ENCODE data around the gene KRT39. TPM values are rescaled to one million over a fixed set of nuclear protein-coding genes. Genes with fewer than 3 reads are reported as not detected.

The KRT39 gene
- total RNA-seq, 1 donor from 2014 or later: 2.4 TPM

DNA sequence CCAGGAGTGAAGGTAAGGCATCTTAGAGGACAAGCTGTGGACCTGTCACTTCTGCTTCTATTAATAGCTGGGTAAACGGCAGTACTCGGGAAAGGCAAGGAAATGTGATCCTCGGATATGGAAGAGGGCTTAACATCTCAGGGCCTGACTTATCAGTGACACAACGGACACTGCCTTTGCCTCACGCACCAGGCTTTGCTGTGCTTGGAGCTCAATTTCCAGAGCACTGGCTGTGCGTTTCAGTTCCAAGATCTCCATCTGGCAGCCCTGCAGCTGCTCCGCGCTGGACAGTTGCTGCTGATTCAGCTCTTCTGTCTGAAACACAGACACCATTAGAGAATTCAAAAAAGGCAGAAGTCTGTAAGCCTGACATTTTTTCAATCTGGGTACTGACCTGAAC lies 13.8 kb upstream of the KRT39 start:
- DNase-seq (ENCODE audit: low spot score): peak; percentile 86

DNA sequence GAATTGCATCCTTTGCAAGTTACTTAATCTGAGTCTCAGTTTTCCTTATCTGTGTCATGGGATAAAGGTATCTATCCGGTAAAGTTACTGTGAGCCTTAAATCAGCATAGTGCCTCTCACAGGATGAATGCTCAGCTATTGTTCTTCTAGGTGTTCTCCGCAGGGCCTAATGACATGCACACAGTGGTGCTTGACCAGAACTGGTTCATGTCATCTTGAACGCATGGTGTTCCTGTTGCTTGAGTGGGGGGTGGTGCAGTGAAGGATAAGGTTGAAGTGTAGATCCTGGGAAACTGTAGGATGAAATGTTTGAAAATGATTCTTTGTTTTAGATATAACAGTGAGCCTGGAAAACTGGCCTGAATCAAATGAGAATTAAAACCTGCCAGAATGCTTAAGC lies 13.4 kb upstream of the KRT39 start:
- DNase-seq (ENCODE audit: low spot score): no peak

DNA sequence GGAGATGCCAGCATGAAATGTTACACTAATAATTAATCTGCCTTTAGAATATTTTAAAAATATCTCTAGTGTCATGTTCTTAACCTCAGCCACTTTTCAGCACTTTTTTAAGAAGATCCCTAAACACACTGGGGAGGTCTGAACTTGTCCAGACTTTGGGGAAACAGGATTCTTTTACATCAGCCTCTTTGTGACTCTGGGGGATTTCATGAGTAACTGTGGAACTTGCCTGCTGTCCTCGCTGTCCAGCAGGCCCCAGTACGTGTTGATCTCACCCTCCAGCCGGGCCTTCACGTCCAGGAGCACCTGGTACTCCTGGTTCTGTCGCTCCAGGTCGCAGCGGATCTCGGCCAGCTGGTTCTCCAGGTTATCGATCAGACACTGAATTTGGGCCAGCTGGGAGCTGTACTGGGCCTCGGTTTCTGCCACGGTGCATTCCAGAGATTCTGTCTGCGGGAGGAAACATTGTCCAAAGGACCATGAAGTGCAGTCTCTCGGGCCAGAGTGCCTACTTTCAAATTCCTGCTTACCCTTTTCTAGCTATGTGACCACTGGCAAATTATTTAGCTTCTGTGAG lies 11.9 kb upstream of the KRT39 start:
- peak; percentile 26 for DNase-seq (ENCODE audit: low spot score)

DNA sequence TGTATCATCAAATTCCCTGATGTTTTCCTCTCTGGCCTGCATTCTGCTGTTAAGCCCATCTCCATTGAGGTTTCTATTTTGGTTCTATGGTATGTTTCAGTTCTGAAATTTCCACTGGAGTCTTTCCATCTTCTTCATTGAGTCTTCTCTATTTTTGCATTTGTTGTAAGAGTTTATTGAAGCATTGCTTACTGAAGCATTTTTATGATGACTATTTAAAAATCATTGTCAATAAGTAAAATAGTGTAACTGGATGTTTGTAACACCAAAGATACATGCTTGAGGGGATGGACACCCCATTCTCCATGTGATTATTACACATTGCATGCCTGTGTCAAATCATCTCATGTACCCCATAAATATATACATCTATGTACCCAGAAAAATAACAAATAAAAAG lies 8.8 kb upstream of the KRT39 start:
- no peak for DNase-seq (ENCODE audit: low spot score)

DNA sequence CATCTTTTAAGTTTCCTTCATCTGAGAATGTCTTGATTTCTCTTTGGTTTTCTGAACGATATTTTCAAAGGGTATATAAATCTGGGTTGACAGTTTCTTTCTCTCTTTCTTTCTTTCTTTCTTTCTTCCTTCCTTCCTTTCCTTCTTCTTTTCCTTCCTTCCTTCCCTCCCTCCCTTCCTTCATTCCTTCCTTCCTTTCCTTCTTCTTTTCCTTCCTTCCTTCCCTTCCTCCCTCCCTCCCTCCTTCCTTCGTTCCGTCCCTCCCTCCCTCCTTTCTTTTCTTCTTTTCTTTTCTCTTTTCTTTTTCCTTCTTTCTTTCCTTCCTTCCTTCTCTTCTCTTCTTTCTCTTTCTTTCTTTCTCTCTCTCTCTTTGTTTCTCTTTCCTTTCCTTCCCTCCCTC lies 7.6 kb upstream of the KRT39 start:
- no peak for DNase-seq (ENCODE audit: low spot score)

DNA sequence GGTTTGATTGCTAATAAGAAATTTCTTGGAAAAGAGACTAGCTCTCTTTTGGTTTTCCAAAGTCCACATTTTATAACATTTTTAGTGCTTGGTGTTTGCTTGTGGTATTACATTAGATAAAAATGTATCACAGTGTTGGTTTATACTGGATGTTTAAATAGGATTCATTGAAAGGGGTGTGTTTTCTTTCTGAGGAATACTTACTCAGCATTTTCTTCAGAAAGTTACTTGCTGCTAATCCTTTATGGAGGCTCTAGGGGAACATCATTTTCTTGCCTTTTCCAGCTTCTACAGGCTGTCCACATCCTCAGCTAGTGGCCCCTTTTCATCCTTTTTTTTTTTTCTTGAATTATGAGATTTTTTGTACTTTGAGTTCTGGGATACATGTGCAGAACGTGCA lies 834 bp upstream of the KRT39 start:
- DNase-seq (ENCODE audit: low spot score): peak; percentile 24

DNA sequence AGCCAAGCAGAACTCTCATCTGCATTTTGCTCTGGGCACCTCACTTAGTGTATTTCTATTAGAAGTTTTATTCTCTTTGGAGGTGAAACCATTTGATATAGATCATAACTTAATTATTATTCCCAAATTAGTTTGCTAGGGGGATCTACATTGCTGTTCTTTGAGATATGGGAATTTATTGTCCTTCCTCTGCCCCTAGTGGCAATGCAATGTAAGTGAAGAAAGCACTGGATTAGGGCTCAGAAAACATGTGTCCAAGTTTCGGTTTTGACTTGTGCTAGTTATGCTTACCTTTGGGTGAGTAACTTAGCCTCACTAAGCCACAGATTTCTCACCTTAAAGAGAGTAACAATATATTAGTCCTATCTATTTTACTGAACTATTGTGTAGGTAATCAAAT lies 2.9 kb downstream of the KRT39 start:
- DNase-seq (ENCODE audit: low spot score): no peak

DNA sequence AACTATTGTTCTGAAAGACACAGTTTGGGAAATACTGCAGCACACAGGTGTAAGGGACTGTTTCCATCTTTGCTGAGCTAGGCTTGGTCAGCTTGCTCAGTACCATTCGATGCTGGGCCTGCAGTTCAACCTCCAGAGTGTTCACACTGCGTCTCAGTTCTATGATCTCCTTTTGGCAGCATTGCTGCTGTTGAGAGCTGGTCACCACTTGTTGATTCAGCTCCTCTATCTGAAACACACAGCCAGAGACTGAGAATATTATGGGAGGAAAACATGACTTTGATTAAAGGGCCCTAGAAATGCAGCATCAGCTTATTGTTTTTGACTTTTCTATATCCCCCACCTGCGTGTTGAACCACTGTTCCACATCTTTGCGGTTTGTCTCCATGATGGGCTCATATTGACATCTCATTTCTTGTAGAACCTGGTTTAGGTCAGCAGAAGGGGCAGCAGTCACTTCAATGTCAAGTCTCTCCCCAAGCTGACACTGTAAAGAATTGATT lies 4.6 kb downstream of the KRT39 start:
- DNase-seq (ENCODE audit: low spot score): no peak

DNA sequence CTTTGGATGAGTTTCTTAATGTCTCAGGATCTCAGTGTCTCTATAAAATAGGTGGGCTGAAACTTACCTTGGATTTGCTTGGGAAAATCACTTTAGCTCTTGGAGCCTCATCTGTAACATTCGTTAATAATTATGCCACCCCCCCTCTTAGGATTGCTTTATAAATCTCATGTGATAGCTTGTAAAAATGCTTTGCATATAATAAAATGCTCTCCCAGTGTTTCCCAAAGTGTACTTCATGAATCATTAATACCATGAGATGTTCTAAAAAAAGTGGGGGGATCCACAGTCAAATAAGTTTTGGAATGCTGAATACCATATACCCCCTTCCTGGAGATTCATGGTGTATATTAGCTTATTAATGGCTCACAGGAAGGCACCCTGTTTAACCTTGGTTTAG lies 5.2 kb downstream of the KRT39 start:
- DNase-seq (ENCODE audit: low spot score): no peak

DNA sequence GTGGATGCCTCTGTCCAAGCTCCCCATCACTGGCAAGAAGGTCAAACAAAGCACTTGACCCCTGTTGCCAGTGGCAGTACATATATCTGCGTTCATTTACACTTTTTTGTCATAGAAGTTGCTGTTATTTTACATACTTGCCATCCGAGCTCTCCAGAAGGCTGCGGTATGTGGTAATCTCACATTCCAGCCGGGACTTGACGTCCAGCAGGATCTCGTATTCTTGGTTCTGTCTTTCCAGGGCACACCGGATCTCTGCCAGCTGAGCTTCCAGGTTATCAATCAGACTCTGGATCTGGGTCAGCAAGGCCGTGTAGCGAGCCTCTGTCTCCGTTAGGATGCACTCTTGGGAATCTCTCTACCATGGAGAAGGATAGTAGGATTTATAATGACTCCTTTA lies 6.6 kb downstream of the KRT39 start:
- peak; percentile 53 for DNase-seq (ENCODE audit: low spot score)

DNA sequence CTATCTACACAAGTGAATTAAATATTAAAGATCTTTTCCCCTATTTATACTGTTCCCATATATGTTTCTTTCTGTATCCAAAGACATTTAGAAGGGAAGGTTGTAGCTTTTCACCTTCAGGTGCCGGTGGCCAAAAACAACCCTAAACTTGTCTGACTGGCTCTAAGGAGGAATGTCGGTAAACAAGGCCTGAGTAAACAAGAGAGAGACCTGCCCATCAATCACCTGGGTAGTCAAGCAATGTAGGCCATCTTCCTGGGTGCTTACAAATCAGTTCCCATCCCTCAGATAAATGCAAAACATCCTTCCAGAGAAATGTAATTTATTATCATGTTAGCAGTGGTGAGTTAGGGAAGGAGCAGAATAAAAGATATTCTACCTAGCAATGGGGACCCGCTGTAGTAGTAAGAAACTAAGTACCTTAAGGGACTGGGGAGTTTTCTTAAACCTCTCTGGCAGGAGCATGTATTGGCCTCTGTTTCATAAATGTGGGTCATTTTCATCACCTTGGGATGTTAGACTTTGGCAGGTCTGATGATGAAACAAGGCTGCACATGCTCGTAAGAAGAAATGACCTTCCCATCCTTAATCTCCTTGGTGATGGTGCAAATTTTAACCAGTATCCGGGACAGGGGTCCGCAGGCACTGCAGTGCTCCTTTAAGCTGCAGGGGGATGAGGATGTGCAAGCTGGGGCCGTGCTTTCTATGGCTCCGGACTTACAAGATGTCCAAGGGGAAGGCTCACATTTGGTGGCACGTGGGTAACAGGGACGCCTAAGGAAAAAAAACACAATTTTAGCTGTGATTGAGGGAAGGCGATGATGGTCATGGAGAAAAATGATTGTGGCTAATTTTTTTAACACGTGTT lies 8.4 kb downstream of the KRT39 start:
- no peak for DNase-seq (ENCODE audit: low spot score)

DNA sequence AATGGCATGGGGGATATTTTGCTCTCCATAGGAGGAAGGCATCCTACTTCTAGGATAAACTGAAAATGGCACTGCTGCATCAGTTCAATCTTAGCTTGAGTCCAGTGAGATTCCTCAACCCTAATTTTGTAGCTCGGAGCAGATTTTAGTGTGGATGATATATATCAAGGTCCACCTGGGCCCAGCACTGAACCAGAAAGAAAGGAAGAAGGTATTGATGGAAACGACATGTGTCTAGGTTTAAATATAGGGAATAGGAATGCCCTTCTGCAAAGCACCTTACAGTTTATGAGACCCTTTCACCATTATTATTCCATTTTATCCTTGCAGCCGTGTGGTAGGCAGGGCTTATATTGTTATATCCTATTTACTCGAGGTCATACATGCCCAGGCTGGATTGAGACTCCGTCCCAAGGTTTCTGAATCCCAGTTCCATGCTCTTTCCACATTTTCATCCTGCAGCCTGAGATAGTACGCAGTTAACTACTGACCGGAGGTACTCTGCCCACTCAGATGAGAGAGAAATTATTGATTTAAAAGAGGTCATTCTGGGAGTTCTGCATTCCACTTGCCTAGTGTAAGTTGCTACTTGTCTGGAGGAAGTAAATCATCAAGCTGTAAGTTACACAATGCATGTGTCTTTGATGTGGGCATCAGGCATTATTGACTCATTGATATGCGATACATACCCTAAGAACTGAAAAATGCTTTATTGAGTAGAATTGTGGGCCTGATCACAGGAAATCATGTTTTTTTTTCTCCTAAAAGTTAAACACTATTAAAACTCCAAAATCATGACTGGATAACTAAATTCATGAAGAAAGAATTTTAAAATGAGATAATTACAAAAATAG lies 10.1 kb downstream of the KRT39 start:
- peak; percentile 64 for DNase-seq (ENCODE audit: low spot score)

DNA sequence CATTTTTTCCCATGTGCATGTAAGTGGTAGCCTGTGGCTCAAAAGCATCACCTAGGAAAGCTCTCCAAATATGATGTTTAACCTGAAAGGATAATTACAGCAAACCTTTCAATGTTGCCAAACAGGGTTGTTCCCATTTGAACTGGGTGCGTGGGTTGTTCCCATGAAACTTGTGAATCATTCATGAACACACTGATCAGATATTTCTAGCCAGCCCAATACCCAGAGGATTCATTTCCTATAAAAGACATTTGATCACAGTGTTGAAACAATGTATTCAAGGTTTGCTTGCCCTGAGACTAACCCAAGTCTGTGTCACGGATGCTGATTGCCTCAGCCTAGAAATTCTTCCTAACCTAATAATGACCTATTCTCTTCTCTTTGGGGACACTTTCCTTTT lies 12.9 kb downstream of the KRT39 start:
- DNase-seq (ENCODE audit: low spot score): peak; percentile 20

DNA sequence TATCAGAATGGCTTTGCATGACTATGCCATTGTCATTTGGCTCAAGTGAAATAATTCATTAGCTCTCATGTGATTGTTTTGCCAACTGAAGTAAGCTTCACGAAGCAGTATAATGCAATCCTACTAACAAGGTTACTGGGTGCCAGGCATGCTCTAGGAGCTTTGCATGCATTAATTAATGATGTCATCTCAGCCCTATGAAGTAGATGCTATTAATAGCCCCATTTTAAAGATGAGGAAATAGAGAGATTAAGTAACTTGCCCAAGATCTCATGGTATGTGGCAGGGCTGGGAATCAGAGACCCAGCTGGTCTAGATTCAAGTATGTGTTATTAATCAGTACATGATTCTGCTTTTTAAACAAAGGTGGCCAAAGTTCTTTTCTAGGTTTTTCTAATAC lies 14.1 kb downstream of the KRT39 start:
- DNase-seq (ENCODE audit: low spot score): no peak

DNA sequence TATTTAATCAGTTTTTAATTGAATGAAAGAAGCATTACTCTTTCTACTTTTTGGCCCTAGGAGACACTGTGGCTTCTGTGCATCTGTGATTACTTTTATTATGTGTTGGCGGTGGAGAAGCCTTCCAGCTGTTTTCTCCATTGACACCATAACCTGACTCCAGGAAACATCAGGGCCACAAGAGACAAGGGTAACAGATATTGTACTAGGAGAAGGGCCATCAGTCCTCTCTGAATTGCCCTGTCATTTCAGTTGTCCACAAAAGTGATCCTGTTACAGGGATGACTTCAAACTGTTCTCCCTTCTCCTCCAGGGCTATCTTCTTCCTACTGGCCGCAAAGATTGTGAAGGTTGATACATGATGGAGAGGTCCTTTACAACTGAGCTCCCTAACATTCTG lies 14.6 kb downstream of the KRT39 start:
- DNase-seq (ENCODE audit: low spot score): no peak

DNA sequence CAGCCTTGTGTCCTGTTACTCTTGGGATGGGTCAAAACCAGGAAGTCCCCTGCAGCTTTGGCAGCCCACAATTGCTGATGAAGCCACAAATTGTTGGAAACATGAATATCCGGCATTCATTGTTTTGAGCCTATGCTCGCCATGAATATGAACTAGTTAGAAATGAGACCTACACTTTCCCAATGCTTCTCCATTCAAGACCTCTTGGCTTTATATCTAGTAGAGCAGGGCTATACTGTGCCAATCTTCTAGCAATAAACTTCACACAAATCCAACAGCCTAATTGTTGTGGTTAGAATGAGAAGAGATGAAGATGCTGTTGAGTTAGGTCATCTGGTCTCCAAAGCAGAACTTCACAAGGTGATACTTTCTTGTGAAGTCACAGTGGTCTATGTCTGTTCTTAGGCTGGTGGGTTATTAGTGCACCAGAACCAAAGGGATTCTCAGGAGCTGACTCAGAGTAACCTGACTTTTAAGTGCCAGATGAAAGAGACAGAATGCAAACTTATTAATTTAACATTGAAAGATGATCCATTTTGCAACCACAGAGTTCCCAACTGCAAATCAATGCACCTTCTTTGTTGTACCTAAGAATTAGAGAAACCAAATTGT lies 15.6 kb downstream of the KRT39 start:
- no peak for DNase-seq (ENCODE audit: low spot score)

DNA sequence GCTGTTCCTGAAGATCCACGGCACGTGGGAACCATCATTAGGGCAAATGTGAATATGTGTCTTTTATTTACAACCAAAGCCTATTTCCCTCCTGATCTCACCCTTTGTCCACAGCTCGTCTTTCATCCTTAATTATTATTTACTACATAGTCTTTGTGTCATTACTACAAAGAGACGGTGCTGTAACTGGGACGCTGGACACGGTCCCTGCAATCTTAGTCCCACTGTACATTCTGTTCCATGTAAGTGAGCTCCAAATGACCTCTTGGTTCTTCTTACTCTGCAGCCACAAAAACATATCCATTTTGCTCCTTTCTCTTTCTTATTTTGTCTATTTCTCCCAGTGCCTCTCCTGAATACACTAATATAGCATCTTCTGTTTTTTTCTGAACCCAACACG lies 16.6 kb downstream of the KRT39 start:
- no peak for DNase-seq (ENCODE audit: low spot score)

DNA sequence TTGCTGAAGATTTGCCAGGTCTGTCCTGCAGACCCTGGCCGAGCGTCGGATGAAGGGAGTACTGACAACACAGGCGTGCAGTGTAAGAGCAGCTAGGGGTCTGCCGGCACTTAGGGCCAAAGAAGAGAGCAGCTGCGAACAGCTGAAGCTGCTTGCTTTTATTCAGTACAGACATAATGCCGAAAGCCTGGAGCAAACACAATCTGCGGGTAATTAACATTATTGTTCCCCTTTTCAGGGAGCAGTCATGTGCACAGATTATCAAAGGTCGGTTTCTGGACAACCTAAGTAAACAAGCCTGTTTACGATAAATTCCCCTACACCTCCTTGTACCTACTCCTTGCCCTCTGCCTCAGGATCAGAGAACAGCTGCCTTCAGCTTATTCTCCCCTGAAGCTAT lies 17.3 kb downstream of the KRT39 start:
- peak; percentile 40 for DNase-seq (ENCODE audit: low spot score)

DNA sequence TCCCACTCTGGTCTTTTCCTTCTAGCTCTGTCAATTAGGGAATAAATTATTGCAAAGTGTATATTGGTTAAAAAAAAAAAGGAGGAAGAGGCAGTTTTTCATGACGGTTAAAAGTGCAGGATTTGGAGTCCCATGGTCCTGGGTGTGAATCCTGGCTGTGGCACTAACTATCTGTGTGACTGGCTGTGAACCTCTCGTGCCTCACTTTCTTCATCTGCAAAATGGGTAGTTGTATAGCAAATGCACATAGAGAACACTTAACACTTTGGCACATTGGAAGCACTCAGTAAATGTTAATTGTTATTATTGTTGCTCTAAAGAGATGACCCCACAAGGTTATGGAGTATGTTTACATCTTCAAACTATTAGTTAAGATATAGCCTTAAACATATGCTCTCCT lies 18.8 kb downstream of the KRT39 start:
- DNase-seq (ENCODE audit: low spot score): no peak

DNA sequence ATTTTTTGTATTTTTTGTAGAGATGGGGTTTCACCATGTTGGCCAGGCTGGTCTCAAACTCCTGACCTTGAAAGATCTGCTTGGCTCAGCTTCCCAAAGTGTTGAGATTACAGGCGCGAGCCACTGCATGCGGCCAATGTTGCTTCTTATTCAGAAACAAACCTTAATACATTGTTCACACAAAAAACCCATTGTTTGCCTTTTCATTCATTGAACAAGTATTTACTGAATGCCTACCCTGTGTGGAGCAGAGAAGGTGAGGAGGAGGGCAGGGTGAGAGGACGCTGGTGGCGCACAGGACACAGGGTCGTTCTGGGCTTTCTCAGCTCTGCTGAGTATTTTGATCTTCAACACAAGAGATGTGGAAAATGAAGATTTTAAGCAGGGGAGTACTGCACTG lies 21.3 kb downstream of the KRT39 start:
- no peak for DNase-seq (ENCODE audit: low spot score)

DNA sequence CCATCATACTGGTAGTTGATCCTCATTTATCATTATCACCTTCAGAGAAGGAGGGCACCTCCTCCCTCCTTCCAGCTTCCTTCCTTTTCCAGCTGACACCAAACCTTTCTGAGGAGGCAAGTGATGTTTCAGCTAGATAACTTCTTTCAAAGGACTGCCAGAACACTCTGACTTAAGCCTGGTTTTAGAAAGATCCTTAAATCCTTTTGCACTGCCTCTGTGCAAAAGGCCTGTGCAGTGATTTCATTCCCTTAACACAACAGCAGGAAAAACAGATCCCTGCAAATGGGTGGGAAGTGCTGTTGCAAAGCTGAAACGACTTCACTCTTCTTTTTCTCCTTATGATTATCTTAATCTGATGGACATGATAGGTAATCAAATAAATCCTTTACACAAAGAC lies 22.2 kb downstream of the KRT39 start:
- DNase-seq (ENCODE audit: low spot score): peak; percentile 93

DNA sequence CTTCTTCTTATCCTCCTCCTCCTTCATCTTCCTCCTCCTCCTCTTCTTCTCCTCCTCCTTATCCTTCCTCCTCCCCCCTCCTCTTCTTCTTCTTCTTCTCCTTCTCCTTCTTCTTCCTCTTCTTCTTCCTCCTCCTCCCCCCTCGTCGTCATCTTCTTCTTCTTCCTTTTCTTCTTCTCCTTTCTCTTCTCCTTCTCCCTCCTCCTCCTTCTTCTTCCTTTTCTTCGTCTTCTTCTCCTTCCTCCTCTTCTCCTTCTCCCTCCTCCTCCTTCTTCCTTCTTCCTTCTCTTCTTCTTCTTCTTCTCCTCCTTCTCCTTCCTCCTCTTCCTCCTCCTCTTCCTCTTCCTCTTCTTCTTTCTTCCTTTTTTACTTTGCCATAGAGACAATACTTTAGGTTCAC lies 24.2 kb downstream of the KRT39 start:
- no peak for DNase-seq (ENCODE audit: low spot score)

Data from umbilical cord (tissue), 2 donors.